Epithelial cell of proximal tubule (primary cell): Measurements from ENCODE around the gene SH3PXD2B. TPM values are rescaled to one million over a fixed set of nuclear protein-coding genes. Genes with fewer than 3 reads are reported as not detected.

Experiments
- DNase-seq: peaks from one replicate; pipeline ENCODE4 v3.0.0-alpha.2; 2011; ENCODE audit warnings: low read depth
- H3K4me3 ChIP-seq: 2 replicates; pipeline ENCODE4 v1.5.1; 2011; ENCODE audit warnings: low read depth, mild to moderate bottlenecking, low read length
- CTCF ChIP-seq: conservative IDR thresholded peaks from 2 replicates; pipeline ENCODE4 v1.5.1; 2012; ENCODE audit warnings: low read depth, mild to moderate bottlenecking, low read length
- total RNA-seq: library from RNA; depleted of rRNA; stranded (reverse); fragments of >200 nt; gene quantifications from 2 replicates; pipeline ENCODE4 v1.2.3, GENCODE V29; 2015

SH3PXD2B gene
- total RNA-seq, 1 donor from 2014 or later: 23.7 TPM

GRCh38 chr5:172450453-172450852, 3.9 kb downstream of the SH3PXD2B start:
- no peak overlapping the region for H3K4me3 ChIP-seq
- DNase-seq: no peak
- no peak for TF ChIP-seq CTCF

- no peak for DNase-seq
- no peak for TF ChIP-seq CTCF
- no peak overlapping the region for H3K4me3 ChIP-seq
These were observed 5.3 kb downstream of the SH3PXD2B start for GRCh38 chr5:172448999-172449398.

GRCh38 chr5:172447646-172448365, 6.5 kb downstream of the SH3PXD2B start:
- no peak for DNase-seq
- no peak for TF ChIP-seq CTCF
- no peak overlapping the region for H3K4me3 ChIP-seq

GRCh38 chr5:172446336-172447051, 7.8 kb downstream of the SH3PXD2B start:
- no peak overlapping the region for H3K4me3 ChIP-seq
- no peak for DNase-seq
- TF ChIP-seq CTCF: no peak

- H3K4me3 ChIP-seq: no peak overlapping the region
- TF ChIP-seq CTCF: no peak
- DNase-seq: no peak
These were observed 8.5 kb downstream of the SH3PXD2B start for GRCh38 chr5:172445866-172446265.

GRCh38 chr5:172444626-172445365, 9.5 kb downstream of the SH3PXD2B start:
- no peak for TF ChIP-seq CTCF
- DNase-seq: no peak
- no peak overlapping the region for H3K4me3 ChIP-seq
